GM20000 (cell line): ENCODE results near the gene HES5.

Experiments
- DNase-seq: peaks from one replicate; pipeline ENCODE4 v3.0.0; 2012; ENCODE audit warnings: low spot score
- CTCF ChIP-seq: IDR thresholded peaks from 2 replicates; pipeline ENCODE4 v1.5.1; 2012; ENCODE audit warnings: mild to moderate bottlenecking, control low read depth; ENCODE audit errors: extremely low read depth, missing control alignments

HES5 gene

GRCh38 chr1:2502661-2503553 lies 27.2 kb downstream of the HES5 start:
- no peak for DNase-seq
- no peak for TF ChIP-seq CTCF

- TF ChIP-seq CTCF, result no peak
- no peak for DNase-seq
Measured at GRCh38 chr1:2502210-2502609, 27.9 kb downstream of the HES5 start.

GRCh38 chr1:2501820-2502119 lies 28.3 kb downstream of the HES5 start:
- DNase-seq, result no peak
- TF ChIP-seq CTCF, result no peak

- no peak for DNase-seq
Measured at GRCh38 chr1:2501041-2501819, 28.8 kb downstream of the HES5 start.

GRCh38 chr1:2499986-2500596 lies 30.0 kb downstream of the HES5 start:
- TF ChIP-seq CTCF, result no peak
- DNase-seq, result no peak

More at GRCh38 chr1:2501041-2501819, 28.8 kb downstream of the HES5 start:
- TF ChIP-seq CTCF, result no peak

- DNase-seq, result no peak
- no peak for TF ChIP-seq CTCF
Measured at GRCh38 chr1:2499260-2499659, 30.8 kb downstream of the HES5 start.

GRCh38 chr1:2498648-2499047 lies 31.4 kb downstream of the HES5 start:
- no peak for DNase-seq
- TF ChIP-seq CTCF, result no peak
